Fibroblast of lung (primary cell): Measurements from ENCODE around the gene FHAD1. TPM values are rescaled to one million over a fixed set of nuclear protein-coding genes. Genes with fewer than 3 reads are reported as not detected.

Experiments used
- DNase-seq, 2 donors: peaks; one replicate each; pipeline versions ENCODE4 v3.0.0 to v3.0.0-alpha.2; 2010; ENCODE audit warnings: low read depth in 2 of 2
- H2AFZ ChIP-seq: 2 replicates; pipeline ENCODE4 v1.5.1; 2012; ENCODE audit warnings: low read length, control low read depth, inconsistent platforms
- H3K27ac ChIP-seq: 2 replicates; pipeline ENCODE4 v1.5.1; 2011; ENCODE audit warnings: low read length, control low read depth; ENCODE audit not compliant: insufficient read depth
- H3K27me3 ChIP-seq: 2 replicates; pipeline ENCODE4 v1.5.1; 2011; ENCODE audit warnings: mild to moderate bottlenecking, low read length; ENCODE audit not compliant: control insufficient read depth, insufficient read depth
- H3K36me3 ChIP-seq: 2 replicates; pipeline ENCODE4 v1.5.1; 2011; ENCODE audit warnings: low read length; ENCODE audit not compliant: control insufficient read depth, insufficient read depth
- H3K4me1 ChIP-seq: 2 replicates; pipeline ENCODE4 v1.5.1; 2011; ENCODE audit warnings: low read length; ENCODE audit not compliant: control insufficient read depth, insufficient read depth; ENCODE audit errors: extremely low read depth
- H3K4me2 ChIP-seq: 2 replicates; pipeline ENCODE4 v1.5.1; 2011; ENCODE audit warnings: low read length, control low read depth; ENCODE audit not compliant: insufficient read depth; ENCODE audit errors: extremely low read depth
- H3K4me3 ChIP-seq, 4 experiments: fragments of 200-600 bp in 1 of 4; sonication (generic) in 1 of 4; replicated peaks in 1 of 4; 2 replicates each; pipeline ENCODE4 v1.5.1; 2011 to 2016; ENCODE audit warnings: low read length in 4 of 4, low read depth in 3 of 4, mild to moderate bottlenecking in 3 of 4, control low read depth in 2 of 4, inconsistent platforms in 1 of 4, mixed read lengths in 1 of 4; ENCODE audit not compliant: insufficient read depth in 1 of 4; ENCODE audit errors: control extremely low read depth in 1 of 4
- H3K79me2 ChIP-seq: 2 replicates; pipeline ENCODE4 v1.5.1; 2012; ENCODE audit warnings: mild to moderate bottlenecking, low read length, inconsistent platforms; ENCODE audit not compliant: control insufficient read depth, insufficient read depth
- H3K9ac ChIP-seq: 2 replicates; pipeline ENCODE4 v1.5.1; 2011; ENCODE audit warnings: mild to moderate bottlenecking, low read length, control low read depth; ENCODE audit not compliant: insufficient read depth
- H3K9me3 ChIP-seq: 2 replicates; pipeline ENCODE4 v1.5.1; 2012; ENCODE audit warnings: low read depth, low read length; ENCODE audit not compliant: control insufficient read depth, insufficient read depth
- H4K20me1 ChIP-seq: 2 replicates; pipeline ENCODE4 v1.5.1; 2011; ENCODE audit warnings: low read length; ENCODE audit not compliant: control insufficient read depth, insufficient read depth; ENCODE audit errors: extremely low read depth
- CTCF ChIP-seq, 2 donors: IDR thresholded peaks in 1 of 2; conservative IDR thresholded peaks in 1 of 2; 1 replicate in 1 of 2; 2 replicates in 1 of 2; pipeline ENCODE4 v1.5.1; 2011 to 2012; ENCODE audit warnings: low read length in 2 of 2, control low read depth in 1 of 2, inconsistent platforms in 1 of 2, low read depth in 1 of 2, mild to moderate bottlenecking in 1 of 2
- EZH2 ChIP-seq: IDR thresholded peaks from 2 replicates; pipeline ENCODE4 v1.5.1; 2012; ENCODE audit warnings: low read length, control low read depth, mild to moderate bottlenecking; ENCODE audit errors: missing control alignments
- polyA plus RNA-seq, 2 donors: library from polyadenylated mRNA; depleted of rRNA in 1 of 2; stranded (reverse) in 1 of 2; unstranded in 1 of 2; fragments of >200 nt; gene quantifications; 2 replicates each; pipeline ENCODE4 v1.2.1, GENCODE V29; 2011 to 2012; ENCODE audit warnings: missing spikeins in 1 of 2
- total RNA-seq: library from RNA; depleted of rRNA; stranded (reverse); fragments of >200 nt; gene quantifications from 2 replicates; pipeline ENCODE4 v1.2.1, GENCODE V29; 2014

FHAD1 gene
- total and polyA plus RNA-seq, 2 donors (not counting 1 experiment from before 2014, with no cell fraction given): 0.09 to 0.66 TPM

DNA sequence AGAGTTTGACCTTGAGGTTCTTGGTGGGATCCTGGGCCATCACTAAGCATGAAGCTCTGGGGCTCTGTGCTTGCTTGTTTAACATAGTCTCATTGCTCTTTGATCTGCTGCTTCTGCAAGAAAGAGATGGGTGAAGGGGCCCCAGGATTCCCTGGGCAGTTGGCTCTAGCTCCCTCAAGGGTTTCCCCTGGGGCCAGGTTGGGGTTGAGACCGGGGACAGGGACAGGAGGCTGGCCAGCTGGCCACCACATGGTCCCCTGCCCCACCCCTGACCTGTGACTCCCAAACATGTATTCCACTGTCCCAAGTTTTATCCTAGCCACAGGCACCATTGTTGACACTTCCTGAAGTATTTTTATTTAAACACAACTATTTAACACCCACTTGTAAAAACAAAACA, 69.5 kb downstream of the FHAD1 start:
- Histone ChIP-seq H3K9ac (no peak overlapping the region), H3K79me2 (no peaks in the 10 kb centered on the region), H3K27me3 (peaks cover 2% of the 10 kb centered on the region), H3K4me2 (no peak overlapping the region), H3K4me1 (no peaks in the 10 kb centered on the region), H3K36me3 (no peaks in the 10 kb centered on the region), H3K27ac (no peak overlapping the region), H3K9me3 (no peaks in the 10 kb centered on the region), H2AFZ (no peak overlapping the region), H4K20me1 (no peaks in the 10 kb centered on the region), H3K4me3 (no peak overlapping the region)
- no peak for DNase-seq
- TF ChIP-seq CTCF (conservative IDR thresholded peaks at IDR 0.05 in 1 of 2, IDR thresholded peaks at IDR 0.05 in 1 of 2; ENCODE audit: low read depth in 1 of 2, low read length in 2 of 2) (no peak), EZH2 (no peak)

- no peak for DNase-seq
- Histone ChIP-seq H4K20me1 (no peaks in the 10 kb centered on the region), H2AFZ (no peak overlapping the region), H3K4me3 (no peak overlapping the region), H3K27me3 (peaks cover 2% of the 10 kb centered on the region), H3K36me3 (no peaks in the 10 kb centered on the region), H3K4me2 (no peak overlapping the region), H3K9me3 (no peaks in the 10 kb centered on the region), H3K4me1 (peaks cover 3% of the 10 kb centered on the region), H3K27ac (no peak overlapping the region), H3K79me2 (no peaks in the 10 kb centered on the region), H3K9ac (no peak overlapping the region)
- TF ChIP-seq EZH2 (no peak), CTCF (conservative IDR thresholded peaks at IDR 0.05 in 1 of 2, IDR thresholded peaks at IDR 0.05 in 1 of 2; ENCODE audit: low read depth in 1 of 2, low read length in 2 of 2) (no peak)
Observed at GRCh38 chr1:15320267-15320666, 73.2 kb downstream of the FHAD1 start.

- Histone ChIP-seq H3K27me3 (no peaks in the 10 kb centered on the region), H2AFZ (no peak overlapping the region), H3K79me2 (no peaks in the 10 kb centered on the region), H3K4me2 (no peak overlapping the region), H4K20me1 (no peaks in the 10 kb centered on the region), H3K27ac (no peak overlapping the region), H3K9ac (no peak overlapping the region), H3K9me3 (no peaks in the 10 kb centered on the region), H3K4me1 (peaks cover 3% of the 10 kb centered on the region), H3K36me3 (no peaks in the 10 kb centered on the region), H3K4me3 (no peak overlapping the region)
- no peak for DNase-seq
- TF ChIP-seq EZH2 (no peak), CTCF (conservative IDR thresholded peaks at IDR 0.05 in 1 of 2, IDR thresholded peaks at IDR 0.05 in 1 of 2; ENCODE audit: low read depth in 1 of 2, low read length in 2 of 2) (no peak)
Observed at GRCh38 chr1:15321601-15322000, 74.6 kb downstream of the FHAD1 start.
